K562 (cell line): ENCODE data around the gene NR3C1. TPM values are rescaled to one million over a fixed set of nuclear protein-coding genes. Genes with fewer than 3 reads are reported as not detected.

Source experiments
- ATAC-seq: fragments of 200-7000 bp; cut with Tn5 transposase; 3 replicates; pipeline ENCODE4 v1.9.1; 2020; ENCODE audit warnings: moderate library complexity
- BruUV-seq: library from RNA; stranded (reverse); fragments of 400-500 nt; replicated peaks from 2 replicates; lab custom pipeline; 2021; lab: Mats Ljungman, UMichigan
- CTCF ChIA-PET: fragments of 300-600 bp; formaldehyde crosslinking; extraction: SDS; loops from one replicate; lab custom pipeline; 2021; ENCODE audit warnings: low intra/inter-chr PET ratio; lab: Yijun Ruan, JAX
- POLR2A ChIA-PET: fragments of 300-600, 350-650 bp; sonication (Branson Sonifier 250); formaldehyde crosslinking; extraction: SDS; loops from one replicate; lab custom pipeline; 2021; ENCODE audit warnings: antibody characterized with exemption, inconsistent platforms; lab: Yijun Ruan, JAX
- DNase-seq, 4 experiments: peaks; one replicate each; pipeline versions ENCODE4 v3.0.0 to v3.0.0-alpha.2; 2011 to 2018; ENCODE audit warnings: low spot score in 3 of 4, mixed read lengths in 3 of 4; ENCODE audit errors: extremely low read depth in 1 of 4
- FAIRE-seq: peaks from 2 replicates; lab custom pipeline; 2011; peaks lifted over from hg19 to GRCh38; lab: Jason Lieb, UNC
- H2AFZ ChIP-seq: 2 replicates; pipeline ENCODE4 v1.6.0; 2011; ENCODE audit warnings: low read depth, low read length, control low read depth, inconsistent platforms
- H3K27ac ChIP-seq: fragments of 200-600 bp; 3 replicates; pipeline ENCODE4 v1.8.0; 2011; ENCODE audit warnings: low read depth, mild to moderate bottlenecking, control low read depth, inconsistent platforms, low read length, moderate library complexity, mixed read lengths; ENCODE audit errors: extremely low read depth
- H3K27me3 ChIP-seq, 2 experiments: fragments of 300-600 bp in 1 of 2; 2 replicates in 1 of 2; 3 replicates in 1 of 2; pipeline versions ENCODE4 v1.6.0 to v1.8.0; 2011; ENCODE audit warnings: inconsistent platforms in 2 of 2, low read length in 2 of 2, mild to moderate bottlenecking in 1 of 2, mixed read lengths in 1 of 2, moderate library complexity in 1 of 2; ENCODE audit not compliant: control insufficient read depth in 2 of 2, insufficient read depth in 2 of 2
- H3K36me3 ChIP-seq: fragments of 300-600 bp; 3 replicates; pipeline ENCODE4 v1.8.0; 2011; ENCODE audit warnings: mild to moderate bottlenecking, low read length, inconsistent platforms; ENCODE audit not compliant: control insufficient read depth, insufficient read depth
- H3K4me1 ChIP-seq, 2 experiments: fragments of 200-600 bp in 1 of 2; replicated peaks in 1 of 2; 2 replicates in 1 of 2; 3 replicates in 1 of 2; pipeline versions ENCODE4 v1.5.1 to v1.8.0; 2011; ENCODE audit warnings: inconsistent platforms in 2 of 2, low read length in 2 of 2, mild to moderate bottlenecking in 1 of 2, mixed read lengths in 1 of 2, moderate library complexity in 1 of 2; ENCODE audit not compliant: control insufficient read depth in 2 of 2, insufficient read depth in 2 of 2
- H3K4me2 ChIP-seq: 2 replicates; pipeline ENCODE4 v1.6.1; 2011; ENCODE audit warnings: low read length, control low read depth, inconsistent platforms, mixed read lengths; ENCODE audit not compliant: insufficient read depth
- H3K4me3 ChIP-seq: fragments of 200-600 bp; sonication (generic), shearing (Covaris generic); 2 replicates; pipeline ENCODE4 v1.5.1; 2016; ENCODE audit warnings: control low read depth, inconsistent platforms
- H3K79me2 ChIP-seq: fragments of 200-600 bp; 3 replicates; pipeline ENCODE4 v1.8.0; 2011; ENCODE audit warnings: low read length, inconsistent platforms; ENCODE audit not compliant: control insufficient read depth, insufficient read depth
- H3K9ac ChIP-seq, 2 experiments: 2 replicates each; pipeline versions ENCODE4 v1.6.0 to v1.6.1; 2011; ENCODE audit warnings: low read depth in 2 of 2, low read length in 2 of 2, control low read depth in 1 of 2, inconsistent platforms in 1 of 2, mild to moderate bottlenecking in 1 of 2, mixed read lengths in 1 of 2; ENCODE audit not compliant: insufficient read depth in 1 of 2
- H3K9me1 ChIP-seq: one replicate; pipeline ENCODE4 v1.6.0; 2011; ENCODE audit warnings: inconsistent platforms, mild to moderate bottlenecking, low read length, moderate library complexity; ENCODE audit not compliant: control insufficient read depth, insufficient read depth
- H3K9me3 ChIP-seq: replicated peaks from 2 replicates; pipeline ENCODE4 v1.5.1; 2011; ENCODE audit warnings: low read depth, low read length, inconsistent platforms; ENCODE audit not compliant: control insufficient read depth, insufficient read depth
- H4K20me1 ChIP-seq: replicated peaks from 2 replicates; pipeline ENCODE4 v1.6.1; 2011; ENCODE audit warnings: low read length, inconsistent platforms, mixed read lengths; ENCODE audit not compliant: control insufficient read depth, insufficient read depth
- E2F3 ChIP-seq: fragments of 250-450 bp; sonication (Bioruptor Pico); IDR thresholded peaks from 2 replicates; pipeline ENCODE4 v1.4.0; 2020; ENCODE audit warnings: mild to moderate bottlenecking
- HBP1 ChIP-seq: fragments of 450-650 bp; formaldehyde crosslinking; IDR thresholded peaks from 2 replicates; pipeline ENCODE4 v1.4.0; 2022; ENCODE audit warnings: missing genetic modification characterization
- ZNF551 ChIP-seq: fragments of 250-450 bp; sonication (Bioruptor Pico); IDR thresholded peaks from 2 replicates; pipeline ENCODE4 v1.5.0; 2021; ENCODE audit warnings: mild to moderate bottlenecking, moderate library complexity
- ZNF707 ChIP-seq: fragments of 250-450 bp; sonication (Bioruptor Pico); conservative IDR thresholded peaks from 2 replicates; pipeline ENCODE4 v1.8.0; 2022; ENCODE audit warnings: inconsistent platforms, mild to moderate bottlenecking, moderate library complexity
- WGBS: fragments of 100-300 bp; shearing (Covaris generic); methylation state at CpG from one replicate; pipeline ENCODE4 v1.1.6; 2016; ENCODE audit warnings: low coverage, mixed read lengths; ENCODE audit not compliant: insufficient coverage; ENCODE audit errors: missing lambda C conversion rate; 5-methylcytosine and 5-hydroxymethylcytosine counted together
- in situ Hi-C: fragments of 300-500 bp; cut with MboI; formaldehyde crosslinking; loops from 4 replicates; pipeline ENCODE4 v1.15.0; 2018; ENCODE audit warnings: inconsistent platforms, mixed read lengths
- intact Hi-C: fragments of 100-400 bp; cut with micrococcal nuclease; formaldehyde crosslinking; loops from 2 replicates; pipeline ENCODE4 v1.14.2; 2022
- polyA plus RNA-seq, 8 experiments: library from polyadenylated mRNA; depleted of rRNA in 4 of 8; stranded (reverse) in 5 of 8; unstranded in 3 of 8; fragments of >200 nt; fragmentation: Nextera tagmentation in 2 of 8; fragmentation: Illumina TruSeq in 1 of 8; extraction: Ambion mirVana in 2 of 8; extraction: Trizol in 1 of 8; gene quantifications; 2 replicates each; pipeline versions ENCODE4 v1.2.1 to v1.2.3, GENCODE V29; 2011 to 2014; ENCODE audit warnings: inconsistent platforms in 1 of 8, missing spikeins in 1 of 8
- total RNA-seq, 7 experiments: library from RNA; depleted of rRNA in 6 of 7; stranded (reverse); fragments of >200 nt in 6 of 7; fragmentation: Illumina TruSeq in 2 of 7; extraction: Trizol in 2 of 7; gene quantifications; 2 replicates each; pipeline versions ENCODE4 v1.2.1 to v1.2.3, GENCODE V29; 2011 to 2021; ENCODE audit warnings: low replicate concordance in 1 of 7

NR3C1 gene
- total and polyA plus RNA-seq, 9 of the 15 experiments (the other 6 are each of a cell fraction or from before 2014, with no cell fraction given): 8.2 to 36.0 (median 15.0) TPM

- TF ChIP-seq ZNF707: no peak
- TF ChIP-seq E2F3 (CRISPR knock-in tag): no peak
- TF ChIP-seq ZNF551: no peak
- no peak for TF ChIP-seq HBP1
- TF ChIP-seq, all 486 proteins: peak for 0
- no peaks in the 10 kb centered on the region for H4K20me1 ChIP-seq
- H3K9ac ChIP-seq: no peak overlapping the region
- in situ Hi-C loops (no loop called here), intact Hi-C loops (no loop called here)
- ChIA-PET CTCF (no interaction called here), POLR2A (interaction anchor here (0.7 kb wide), 1 partner anchor 30 kb away, joined by 3 read pairs; no protein-coding TSS in a partner anchor)
- H3K36me3 ChIP-seq: no peaks in the 10 kb centered on the region
- H3K4me1 ChIP-seq: no peaks in the 10 kb centered on the region; a peak in 1 of 5 replicates
- no peak overlapping the region for H2AFZ ChIP-seq
- no peaks in the 10 kb centered on the region for H3K9me1 ChIP-seq
- ATAC-seq: no peak
- no peaks in the 10 kb centered on the region for H3K27me3 ChIP-seq
- no peak overlapping the region for H3K4me2 ChIP-seq
- no peaks in the 10 kb centered on the region for H3K9me3 ChIP-seq
- H3K27ac ChIP-seq: no peak overlapping the region
- no peak overlapping the region for H3K4me3 ChIP-seq
- peaks cover 20% of the 10 kb centered on the region for H3K79me2 ChIP-seq
- no TSS peak for BruUV-seq
- 73% methylated on average over 5 of the region's 5 CpGs for WGBS
- FAIRE-seq: no peak
- DNase-seq: no peak
These were observed 83.9 kb downstream of the NR3C1 start for GRCh38 chr5:143319437-143320227.
